Measurements from ENCODE around the gene TESK1.

DNA sequence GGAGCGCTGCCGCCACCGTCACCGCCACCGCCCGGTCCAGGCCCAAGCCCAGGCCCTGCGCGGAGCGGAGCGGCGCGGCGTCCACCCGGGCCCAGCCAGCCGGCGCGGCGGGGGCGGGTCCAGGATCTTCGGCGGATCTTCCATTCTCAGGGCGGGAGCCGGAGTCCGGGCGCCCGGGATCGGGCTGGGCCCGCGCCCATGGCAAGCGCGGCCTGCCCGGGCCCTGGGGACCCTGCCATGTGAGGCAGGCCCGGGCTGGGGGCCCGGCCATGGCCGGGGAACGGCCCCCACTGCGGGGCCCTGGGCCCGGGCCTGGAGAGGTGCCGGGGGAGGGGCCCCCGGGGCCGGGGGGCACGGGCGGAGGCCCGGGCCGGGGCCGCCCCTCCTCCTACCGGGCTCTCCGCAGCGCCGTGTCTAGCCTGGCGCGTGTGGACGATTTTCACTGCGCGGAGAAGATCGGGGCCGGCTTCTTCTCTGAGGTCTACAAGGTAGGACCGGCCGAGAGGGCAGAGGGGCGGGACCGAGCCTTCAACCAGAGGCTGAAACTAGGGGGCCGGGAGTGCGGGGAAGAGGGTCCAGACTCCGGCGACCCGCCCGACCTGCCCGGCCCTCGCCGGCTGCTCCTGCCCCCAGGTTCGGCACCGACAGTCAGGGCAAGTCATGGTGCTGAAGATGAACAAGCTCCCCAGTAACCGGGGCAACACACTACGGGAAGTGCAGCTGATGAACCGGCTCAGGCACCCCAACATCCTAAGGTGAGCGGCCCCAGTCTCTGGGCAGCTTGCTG, 482 bp downstream of the TESK1 start:
- TF ChIP-seq POLR2A (IDR thresholded peaks at IDR 0.05; ENCODE audit: low read length) = no peak
- no peak for TF ChIP-seq GATA1 (IDR thresholded peaks at IDR 0.05; ENCODE audit: low read depth, low read length)
